Neural crest cell (in vitro differentiated cells): ENCODE results near the gene SMIM38. TPM values are rescaled to one million over a fixed set of nuclear protein-coding genes. Genes with fewer than 3 reads are reported as not detected.

Experiments
- DNase-seq: peaks from one replicate; pipeline ENCODE4 v3.0.0; 2021; ENCODE audit warnings: low read depth, mixed read lengths, low spot score
- H3K27ac Mint-ChIP-seq: one replicate; pipeline ENCODE4 v1.8.0; 2021; ENCODE audit warnings: mild to moderate bottlenecking, mixed read lengths; ENCODE audit not compliant: unreplicated experiment
- H3K27me3 Mint-ChIP-seq: 2 replicates; pipeline ENCODE4 v1.8.0; 2021; ENCODE audit warnings: low read depth, mild to moderate bottlenecking, mixed read lengths
- H3K36me3 Mint-ChIP-seq: 2 replicates; pipeline ENCODE4 v1.8.0; 2021; ENCODE audit warnings: low read depth, mild to moderate bottlenecking, mixed read lengths
- H3K4me1 Mint-ChIP-seq: 2 replicates; pipeline ENCODE4 v1.8.0; 2021; ENCODE audit warnings: mixed read lengths
- H3K4me3 Mint-ChIP-seq: one replicate; pipeline ENCODE4 v1.8.0; 2021; ENCODE audit warnings: mild to moderate bottlenecking, mixed read lengths
- H3K9me3 Mint-ChIP-seq: 2 replicates; pipeline ENCODE4 v1.8.0; 2021; ENCODE audit warnings: mixed read lengths
- total RNA-seq: library from RNA; stranded (reverse); gene quantifications from 2 replicates; pipeline ENCODE4 v1.2.1, GENCODE V29; 2021
- TF ChIP-seq, protein P1 (sequence below): fragments of 200-600 bp; sonication (generic); conservative IDR thresholded peaks from 2 replicates; pipeline ENCODE4 v1.5.0; 2021; ENCODE audit warnings: antibody characterized with exemption, mild to moderate bottlenecking

The SMIM38 gene
- total RNA-seq, 1 donor from 2014 or later, result 1.4 TPM

- H3K4me3 Mint-ChIP-seq, result no peak overlapping the region
- peaks cover 4% of the 10 kb centered on the region for H3K36me3 Mint-ChIP-seq
- no peaks in the 10 kb centered on the region for H3K4me1 Mint-ChIP-seq
- H3K27me3 Mint-ChIP-seq, result no peaks in the 10 kb centered on the region
- TF ChIP-seq, protein P1, sequence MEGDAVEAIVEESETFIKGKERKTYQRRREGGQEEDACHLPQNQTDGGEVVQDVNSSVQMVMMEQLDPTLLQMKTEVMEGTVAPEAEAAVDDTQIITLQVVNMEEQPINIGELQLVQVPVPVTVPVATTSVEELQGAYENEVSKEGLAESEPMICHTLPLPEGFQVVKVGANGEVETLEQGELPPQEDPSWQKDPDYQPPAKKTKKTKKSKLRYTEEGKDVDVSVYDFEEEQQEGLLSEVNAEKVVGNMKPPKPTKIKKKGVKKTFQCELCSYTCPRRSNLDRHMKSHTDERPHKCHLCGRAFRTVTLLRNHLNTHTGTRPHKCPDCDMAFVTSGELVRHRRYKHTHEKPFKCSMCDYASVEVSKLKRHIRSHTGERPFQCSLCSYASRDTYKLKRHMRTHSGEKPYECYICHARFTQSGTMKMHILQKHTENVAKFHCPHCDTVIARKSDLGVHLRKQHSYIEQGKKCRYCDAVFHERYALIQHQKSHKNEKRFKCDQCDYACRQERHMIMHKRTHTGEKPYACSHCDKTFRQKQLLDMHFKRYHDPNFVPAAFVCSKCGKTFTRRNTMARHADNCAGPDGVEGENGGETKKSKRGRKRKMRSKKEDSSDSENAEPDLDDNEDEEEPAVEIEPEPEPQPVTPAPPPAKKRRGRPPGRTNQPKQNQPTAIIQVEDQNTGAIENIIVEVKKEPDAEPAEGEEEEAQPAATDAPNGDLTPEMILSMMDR, result no peak
- peaks cover 12% of the 10 kb centered on the region for H3K9me3 Mint-ChIP-seq
- no peak overlapping the region for H3K27ac Mint-ChIP-seq
- no peak for DNase-seq
Measured at GRCh38 chr11:69109101-69109500, 46.6 kb upstream of the SMIM38 start.

GRCh38 chr11:69110451-69110850, 45.3 kb upstream of the SMIM38 start:
- H3K36me3 Mint-ChIP-seq, result peaks cover 4% of the 10 kb centered on the region
- no peak for DNase-seq
- TF ChIP-seq, protein P1, result no peak
- peaks cover 12% of the 10 kb centered on the region for H3K9me3 Mint-ChIP-seq
- H3K4me3 Mint-ChIP-seq, result no peak overlapping the region
- no peaks in the 10 kb centered on the region for H3K27me3 Mint-ChIP-seq
- no peaks in the 10 kb centered on the region for H3K4me1 Mint-ChIP-seq
- no peak overlapping the region for H3K27ac Mint-ChIP-seq

DNA sequence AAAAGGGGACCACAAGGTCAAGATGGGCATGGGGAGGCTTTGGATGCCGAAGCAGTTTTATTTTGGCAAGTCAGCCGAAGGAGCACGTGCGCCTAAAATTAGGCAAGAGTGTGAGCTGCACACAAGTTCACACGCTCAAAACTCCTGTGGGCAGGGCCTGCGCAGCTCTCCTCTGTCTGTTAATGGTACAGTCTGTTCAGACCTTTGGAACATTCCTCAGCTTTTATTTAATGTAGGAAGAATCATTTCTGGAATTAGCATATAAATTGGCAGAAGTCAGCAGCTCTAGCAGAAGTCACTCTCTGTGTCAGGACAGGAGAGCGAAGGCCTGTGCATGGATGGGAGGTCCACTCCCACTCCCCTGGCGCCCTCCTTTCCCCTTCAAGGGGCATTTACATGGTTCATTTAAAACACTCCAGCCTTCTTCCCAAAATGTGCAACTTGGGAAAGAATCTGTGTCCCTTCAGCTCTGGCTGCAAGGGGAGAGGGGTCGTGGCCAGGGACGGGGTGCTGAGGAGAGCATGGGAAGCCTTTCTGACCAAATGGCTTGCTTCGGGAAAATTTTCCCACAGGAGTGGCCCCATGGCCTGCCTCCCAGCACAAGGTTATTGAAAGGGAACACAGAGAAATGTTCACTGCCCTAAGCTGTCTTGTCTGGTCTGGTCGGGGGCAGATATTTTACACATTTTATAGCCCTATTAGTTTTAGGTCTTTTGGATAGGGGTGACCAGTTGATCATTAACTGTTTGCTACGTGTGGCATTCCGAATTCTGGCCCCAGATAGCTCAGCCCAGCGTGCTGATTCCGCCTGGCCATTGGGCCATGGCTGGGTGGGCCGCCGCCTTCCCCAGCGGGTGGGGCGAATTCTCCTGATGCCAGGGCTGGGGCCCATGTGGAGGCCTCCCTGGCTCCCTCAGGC, 43.9 kb upstream of the SMIM38 start:
- Mint-ChIP-seq H3K4me1 (no peaks in the 10 kb centered on the region), H3K27me3 (no peaks in the 10 kb centered on the region), H3K4me3 (no peak overlapping the region), H3K27ac (no peak overlapping the region), H3K9me3 (peaks cover 12% of the 10 kb centered on the region), H3K36me3 (peaks cover 4% of the 10 kb centered on the region)
- TF ChIP-seq, protein P1, result no peak
- no peak for DNase-seq

DNA sequence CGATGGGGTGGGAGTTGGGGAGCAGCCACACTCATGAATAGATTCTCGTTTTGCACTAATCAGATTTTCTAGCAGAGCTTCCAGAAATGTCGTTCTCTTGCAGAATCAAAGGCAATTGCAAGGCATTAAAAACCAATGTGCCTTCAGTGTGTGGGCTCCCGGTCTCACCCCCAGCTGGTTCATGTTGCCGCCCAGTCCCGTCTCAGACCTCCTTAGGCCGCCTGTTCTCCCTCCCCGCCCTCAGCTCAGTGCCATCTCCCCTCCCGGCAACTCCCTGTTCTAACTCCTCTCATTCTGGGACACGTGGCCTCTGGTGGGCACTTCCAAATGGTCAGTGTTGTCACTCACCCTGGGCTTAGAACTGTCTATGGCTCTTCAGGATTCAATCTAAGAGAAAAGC, 42.5 kb upstream of the SMIM38 start:
- Mint-ChIP-seq H3K36me3 (peaks cover 4% of the 10 kb centered on the region), H3K4me1 (no peaks in the 10 kb centered on the region), H3K4me3 (no peak overlapping the region), H3K9me3 (peaks cover 12% of the 10 kb centered on the region), H3K27ac (peak overlapping the region; percentile 17), H3K27me3 (no peaks in the 10 kb centered on the region)
- TF ChIP-seq, protein P1, result no peak
- no peak for DNase-seq

- H3K27ac Mint-ChIP-seq, result no peak overlapping the region
- no peaks in the 10 kb centered on the region for H3K4me1 Mint-ChIP-seq
- peaks cover 12% of the 10 kb centered on the region for H3K9me3 Mint-ChIP-seq
- no peak for DNase-seq
- no peak overlapping the region for H3K4me3 Mint-ChIP-seq
- H3K27me3 Mint-ChIP-seq, result no peaks in the 10 kb centered on the region
- H3K36me3 Mint-ChIP-seq, result peaks cover 4% of the 10 kb centered on the region
- TF ChIP-seq, protein P1, result no peak
Measured at GRCh38 chr11:69113646-69114340, 41.9 kb upstream of the SMIM38 start.
